Neural progenitor cell (in vitro differentiated cells): Measurements from ENCODE around the gene HOXA5. TPM values are rescaled to one million over a fixed set of nuclear protein-coding genes. Genes with fewer than 3 reads are reported as not detected.

ENCODE experiments used
- DNase-seq: peaks from one replicate; pipeline ENCODE4 v3.0.0-alpha.2; 2016; ENCODE audit warnings: low spot score
- H2AFZ ChIP-seq: fragments of 200-600 bp; sonication (generic); replicated peaks from 2 replicates; pipeline ENCODE4 v1.6.1; 2016; ENCODE audit warnings: antibody characterized with exemption
- H3F3A ChIP-seq: fragments of 200-600 bp; sonication (generic); 2 replicates; pipeline ENCODE4 v1.6.1; 2016; ENCODE audit warnings: antibody characterized with exemption, low read depth
- H3K27ac ChIP-seq: fragments of 200-600 bp; sonication (generic); 2 replicates; pipeline ENCODE4 v1.5.1; 2016; ENCODE audit warnings: mild to moderate bottlenecking
- H3K27me3 ChIP-seq: fragments of 200-600 bp; sonication (generic); 2 replicates; pipeline ENCODE4 v1.6.1; 2016; ENCODE audit warnings: mild to moderate bottlenecking, moderate library complexity
- H3K36me3 ChIP-seq: fragments of 200-600 bp; sonication (generic); 2 replicates; pipeline ENCODE4 v1.5.1; 2016
- H3K4me1 ChIP-seq: fragments of 200-600 bp; sonication (generic); 2 replicates; pipeline ENCODE4 v1.6.1; 2016; ENCODE audit warnings: mixed run types
- H3K4me2 ChIP-seq: fragments of 200-600 bp; sonication (generic); 2 replicates; pipeline ENCODE4 v1.6.1; 2016
- H3K4me3 ChIP-seq: fragments of 200-600 bp; sonication (generic); 2 replicates; pipeline ENCODE4 v1.5.1; 2016
- H3K79me2 ChIP-seq: fragments of 200-600 bp; sonication (generic); 2 replicates; pipeline ENCODE4 v1.6.1; 2016; ENCODE audit warnings: low read depth
- H3K9ac ChIP-seq: fragments of 200-600 bp; sonication (generic); 2 replicates; pipeline ENCODE4 v1.6.1; 2016
- H3K9me3 ChIP-seq: fragments of 200-600 bp; sonication (generic); 2 replicates; pipeline ENCODE4 v1.5.1; 2016; ENCODE audit warnings: low read depth
- H4K20me1 ChIP-seq: fragments of 200-600 bp; sonication (generic); 2 replicates; pipeline ENCODE4 v1.6.1; 2016; ENCODE audit warnings: low read depth
- H3K27ac Mint-ChIP-seq: 3 replicates; pipeline ENCODE4 v1.8.0; 2021; ENCODE audit warnings: mixed read lengths
- H3K27me3 Mint-ChIP-seq: 2 replicates; pipeline ENCODE4 v1.8.0; 2022; ENCODE audit warnings: low read depth, mild to moderate bottlenecking, inconsistent platforms, moderate library complexity, mixed read lengths; ENCODE audit not compliant: insufficient read depth
- H3K36me3 Mint-ChIP-seq: 3 replicates; pipeline ENCODE4 v1.8.0; 2021; ENCODE audit warnings: mixed read lengths
- H3K4me1 Mint-ChIP-seq: 3 replicates; pipeline ENCODE4 v1.8.0; 2021; ENCODE audit warnings: mixed read lengths
- H3K4me3 Mint-ChIP-seq: 3 replicates; pipeline ENCODE4 v1.8.0; 2021; ENCODE audit warnings: mild to moderate bottlenecking, moderate library complexity, mixed read lengths
- H3K9me3 Mint-ChIP-seq: 3 replicates; pipeline ENCODE4 v1.8.0; 2020; ENCODE audit warnings: mixed read lengths
- CTCF ChIP-seq: fragments of 200-600 bp; sonication (generic); IDR thresholded peaks from 2 replicates; pipeline ENCODE4 v1.5.1; 2017; ENCODE audit warnings: antibody characterized with exemption, mild to moderate bottlenecking
- EZH2 ChIP-seq: fragments of 200-600 bp; sonication (generic); IDR thresholded peaks from 2 replicates; pipeline ENCODE4 v1.6.1; 2017; ENCODE audit warnings: antibody characterized with exemption, mild to moderate bottlenecking, moderate library complexity
- EZH2phosphoT487 ChIP-seq: fragments of 200-600 bp; sonication (generic); IDR thresholded peaks from 2 replicates; pipeline ENCODE4 v1.6.1; 2017; ENCODE audit warnings: antibody characterized with exemption
- total RNA-seq: library from RNA; depleted of rRNA; stranded (reverse); fragments of >200 nt; gene quantifications from 2 replicates; pipeline ENCODE4 v1.2.3, GENCODE V29; 2015; ENCODE audit warnings: low replicate concordance

The HOXA5 gene
- total RNA-seq, 1 donor from 2014 or later = not detected

DNA sequence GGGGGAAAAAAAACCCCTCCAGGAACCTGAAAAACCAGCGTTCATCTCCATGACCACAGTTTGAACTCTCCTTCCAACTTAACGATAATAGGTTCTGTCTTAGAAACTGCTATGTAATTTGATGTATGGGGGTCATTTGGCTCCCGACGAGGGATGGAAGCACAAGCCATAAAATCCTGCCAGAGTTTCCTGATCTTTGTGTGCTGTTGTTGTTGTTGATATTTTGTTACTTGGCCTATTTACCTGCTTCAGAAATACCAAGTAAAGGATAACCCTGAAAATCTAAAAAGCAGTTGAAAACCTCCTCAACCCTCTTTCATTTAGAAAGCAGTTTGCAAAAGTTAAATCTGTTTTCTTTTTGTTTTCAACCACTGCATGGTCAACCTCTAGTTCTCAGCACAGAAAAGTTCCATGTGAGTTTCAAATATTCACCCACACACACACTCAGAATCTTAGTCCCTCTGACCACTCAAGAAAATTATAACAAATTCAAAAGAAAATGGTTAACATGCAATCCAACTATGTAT, 31.7 kb downstream of the HOXA5 start:
- no peak for TF ChIP-seq EZH2
- TF ChIP-seq EZH2phosphoT487 = no peak
- TF ChIP-seq CTCF = no peak
- no peak overlapping the region for H3K4me3 Mint-ChIP-seq
- no peak overlapping the region for H3K4me3 ChIP-seq
- no peaks in the 10 kb centered on the region for H3K36me3 ChIP-seq
- peaks cover 3% of the 10 kb centered on the region for H3K9me3 Mint-ChIP-seq
- H3K27ac Mint-ChIP-seq = no peak overlapping the region
- no peaks in the 10 kb centered on the region for H3K4me1 ChIP-seq
- peaks cover 13% of the 10 kb centered on the region for H3F3A ChIP-seq
- H3K9me3 ChIP-seq = no peaks in the 10 kb centered on the region
- no peak overlapping the region for H3K4me2 ChIP-seq
- DNase-seq = no peak
- H3K4me1 Mint-ChIP-seq = no peaks in the 10 kb centered on the region
- no peak overlapping the region for H2AFZ ChIP-seq
- no peak overlapping the region for H3K27ac ChIP-seq
- H3K27me3 Mint-ChIP-seq = peaks cover 88% of the 10 kb centered on the region
- H3K79me2 ChIP-seq = no peaks in the 10 kb centered on the region
- peaks cover 95% of the 10 kb centered on the region for H4K20me1 ChIP-seq
- H3K36me3 Mint-ChIP-seq = no peaks in the 10 kb centered on the region
- peaks cover 100% of the 10 kb centered on the region for H3K27me3 ChIP-seq
- no peak overlapping the region for H3K9ac ChIP-seq

- Histone ChIP-seq H3K36me3 (no peaks in the 10 kb centered on the region), H3K27me3 (peaks cover 100% of the 10 kb centered on the region), H3F3A (peaks cover 16% of the 10 kb centered on the region), H3K9ac (no peak overlapping the region), H3K27ac (no peak overlapping the region), H4K20me1 (peaks cover 96% of the 10 kb centered on the region), H2AFZ (no peak overlapping the region), H3K79me2 (no peaks in the 10 kb centered on the region), H3K4me3 (no peak overlapping the region), H3K4me2 (peak overlapping the region; percentile 34), H3K9me3 (no peaks in the 10 kb centered on the region), H3K4me1 (no peaks in the 10 kb centered on the region)
- Mint-ChIP-seq H3K4me1 (no peaks in the 10 kb centered on the region), H3K4me3 (no peak overlapping the region), H3K36me3 (no peaks in the 10 kb centered on the region), H3K27me3 (peaks cover 90% of the 10 kb centered on the region), H3K27ac (no peak overlapping the region), H3K9me3 (peaks cover 3% of the 10 kb centered on the region)
- DNase-seq = no peak
- TF ChIP-seq CTCF (no peak), EZH2phosphoT487 (no peak), EZH2 (no peak)
These were observed 32.3 kb downstream of the HOXA5 start for GRCh38 chr7:27111042-27111750.

DNA sequence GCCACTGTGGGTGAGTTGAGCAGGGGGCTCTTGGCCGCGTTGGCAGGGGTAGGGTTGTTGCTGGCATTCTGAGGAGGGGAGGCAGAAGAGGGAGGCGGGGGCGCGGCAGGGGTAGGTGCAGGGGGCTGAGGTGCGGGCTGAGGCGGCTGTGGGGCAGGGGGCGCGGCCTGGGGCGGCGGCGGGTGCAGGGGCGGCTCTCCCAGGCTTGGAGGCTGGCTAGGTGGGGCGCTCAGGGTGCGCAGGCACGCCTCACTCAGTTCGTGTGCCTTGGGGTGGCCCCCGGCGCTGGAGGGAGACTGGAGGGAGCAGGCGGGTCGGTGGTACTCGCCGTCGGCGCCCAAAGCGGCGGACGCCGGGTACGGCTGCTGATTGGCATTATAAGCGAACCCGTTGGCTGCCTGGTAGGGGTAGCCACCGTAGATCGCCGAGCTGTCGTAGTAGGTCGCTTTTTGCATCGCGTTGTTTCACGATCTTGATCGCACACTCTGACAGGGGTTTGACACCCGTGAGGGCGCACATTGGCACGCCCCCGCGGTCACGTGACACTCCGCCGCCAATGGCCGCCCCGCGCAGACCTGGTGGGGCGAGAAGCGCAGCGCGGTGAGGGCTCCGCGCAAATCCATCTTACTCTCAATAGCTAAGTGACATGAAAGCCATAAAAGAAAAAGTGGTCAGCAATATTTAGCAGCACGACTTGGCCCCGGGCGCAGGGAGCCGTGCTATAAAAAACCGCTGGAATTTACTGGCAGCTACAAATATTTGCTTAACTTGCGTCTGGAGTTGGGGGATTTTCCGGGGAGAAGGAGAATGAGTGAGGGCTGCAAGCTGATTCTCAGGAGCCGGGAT, 33.1 kb downstream of the HOXA5 start:
- no peaks in the 10 kb centered on the region for H3K79me2 ChIP-seq
- peak; percentile 67 for DNase-seq

More for the DNA sequence above, 33.1 kb downstream of the HOXA5 start:
- Mint-ChIP-seq H3K36me3 (no peaks in the 10 kb centered on the region), H3K4me1 (no peaks in the 10 kb centered on the region), H3K9me3 (peaks cover 3% of the 10 kb centered on the region), H3K27me3 (peaks cover 90% of the 10 kb centered on the region), H3K27ac (no peak overlapping the region), H3K4me3 (no peak overlapping the region)
- peak overlapping the region; percentile 8 for H3K4me3 ChIP-seq
- no peak for TF ChIP-seq CTCF
- TF ChIP-seq EZH2phosphoT487 = peak; percentile 83
- TF ChIP-seq EZH2 = peak; percentile 97
- H3K4me1 ChIP-seq = no peaks in the 10 kb centered on the region
- H3K27me3 ChIP-seq = peaks cover 100% of the 10 kb centered on the region
- H4K20me1 ChIP-seq = peaks cover 96% of the 10 kb centered on the region
- peak overlapping the region; percentile 34 for H3K4me2 ChIP-seq
- H2AFZ ChIP-seq = no peak overlapping the region
- H3K9ac ChIP-seq = no peak overlapping the region
- H3K36me3 ChIP-seq = no peaks in the 10 kb centered on the region
- H3K27ac ChIP-seq = no peak overlapping the region
- no peaks in the 10 kb centered on the region for H3K9me3 ChIP-seq
- peaks cover 24% of the 10 kb centered on the region for H3F3A ChIP-seq
